ENCODE measurements around the gene YKT6. TPM values are rescaled to one million over a fixed set of nuclear protein-coding genes. Genes with fewer than 3 reads are reported as not detected.
"Not testable (repeated sequence)": the region's sequence is repeated elsewhere in the genome, so short reads cannot be mapped to it uniquely, and the experiment has no call there.

Gene YKT6
- total RNA-seq, 1 donor from 2014 or later = 178 TPM

- Mint-ChIP-seq H3K36me3 (ENCODE audit: unreplicated experiment) (peaks cover 10% of the 10 kb centered on the region), H3K27me3 (ENCODE audit: unreplicated experiment) (peaks cover 3% of the 10 kb centered on the region), H3K27ac (ENCODE audit: unreplicated experiment) (no peak overlapping the region), H3K4me1 (ENCODE audit: low read depth, unreplicated experiment) (peaks cover 8% of the 10 kb centered on the region), H3K4me3 (ENCODE audit: unreplicated experiment) (no peak overlapping the region), H3K9me3 (ENCODE audit: unreplicated experiment) (peaks cover 3% of the 10 kb centered on the region)
- no peak for DNase-seq
- TF ChIP-seq CTCF (IDR thresholded peaks at IDR 0.05; ENCODE audit: partially characterized antibody, unreplicated experiment) = no peak
These were observed 38.6 kb upstream of the YKT6 start for GRCh38 chr7:44162179-44162578.

- Mint-ChIP-seq H3K4me3 (ENCODE audit: unreplicated experiment) (no peak overlapping the region), H3K27ac (ENCODE audit: unreplicated experiment) (no peak overlapping the region), H3K36me3 (ENCODE audit: unreplicated experiment) (peaks cover 10% of the 10 kb centered on the region), H3K9me3 (ENCODE audit: unreplicated experiment) (peaks cover 2% of the 10 kb centered on the region), H3K4me1 (ENCODE audit: low read depth, unreplicated experiment) (peaks cover 4% of the 10 kb centered on the region), H3K27me3 (ENCODE audit: unreplicated experiment) (peaks cover 2% of the 10 kb centered on the region)
- no peak for DNase-seq
- no peak for TF ChIP-seq CTCF (IDR thresholded peaks at IDR 0.05; ENCODE audit: partially characterized antibody, unreplicated experiment)
These were observed 37.9 kb upstream of the YKT6 start for GRCh38 chr7:44162785-44163395.

GRCh38 chr7:44163591-44163990 is 37.2 kb upstream of the YKT6 start:
- Mint-ChIP-seq H3K9me3 (ENCODE audit: unreplicated experiment) (no peaks in the 10 kb centered on the region), H3K27ac (ENCODE audit: unreplicated experiment) (no peak overlapping the region), H3K27me3 (ENCODE audit: unreplicated experiment) (no peaks in the 10 kb centered on the region), H3K4me1 (ENCODE audit: low read depth, unreplicated experiment) (no peaks in the 10 kb centered on the region), H3K36me3 (ENCODE audit: unreplicated experiment) (peaks cover 10% of the 10 kb centered on the region), H3K4me3 (ENCODE audit: unreplicated experiment) (no peak overlapping the region)
- no peak for DNase-seq
- TF ChIP-seq CTCF (IDR thresholded peaks at IDR 0.05; ENCODE audit: partially characterized antibody, unreplicated experiment) = no peak

- no peak overlapping the region for H3K27ac Mint-ChIP-seq (ENCODE audit: unreplicated experiment)
- no peaks in the 10 kb centered on the region for H3K4me1 Mint-ChIP-seq (ENCODE audit: low read depth, unreplicated experiment)
- H3K4me3 Mint-ChIP-seq (ENCODE audit: unreplicated experiment) = no peak overlapping the region
- peaks cover 22% of the 10 kb centered on the region for H3K36me3 Mint-ChIP-seq (ENCODE audit: unreplicated experiment)
- TF ChIP-seq CTCF (IDR thresholded peaks at IDR 0.05; ENCODE audit: partially characterized antibody, unreplicated experiment) = no peak
- DNase-seq = no peak
- no peaks in the 10 kb centered on the region for H3K9me3 Mint-ChIP-seq (ENCODE audit: unreplicated experiment)
- H3K27me3 Mint-ChIP-seq (ENCODE audit: unreplicated experiment) = no peaks in the 10 kb centered on the region
These were observed 32.9 kb upstream of the YKT6 start for GRCh38 chr7:44167920-44168319.

- DNase-seq; H3K4me1 Mint-ChIP-seq (ENCODE audit: low read depth, unreplicated experiment); H3K27me3 Mint-ChIP-seq (ENCODE audit: unreplicated experiment); H3K4me3 Mint-ChIP-seq (ENCODE audit: unreplicated experiment); H3K9me3 Mint-ChIP-seq (ENCODE audit: unreplicated experiment); H3K27ac Mint-ChIP-seq (ENCODE audit: unreplicated experiment): not testable (repeated sequence)
- peaks cover 20% of the 10 kb centered on the region for H3K36me3 Mint-ChIP-seq (ENCODE audit: unreplicated experiment)
These were observed 28.9 kb upstream of the YKT6 start for GRCh38 chr7:44171901-44172300.

Measured in glutamatergic neuron (in vitro differentiated cells).